Superior temporal gyrus (tissue), 1 donor: ENCODE data around the gene MRGPRG.
"Not testable (repeated sequence)": the region's sequence is repeated elsewhere in the genome, so short reads cannot be mapped to it uniquely, and the experiment has no call there.

Source experiments
- DNase-seq: peaks from one replicate; pipeline ENCODE4 v3.0.0-alpha.2; 2016; ENCODE audit errors: extremely low spot score

MRGPRG gene

DNA sequence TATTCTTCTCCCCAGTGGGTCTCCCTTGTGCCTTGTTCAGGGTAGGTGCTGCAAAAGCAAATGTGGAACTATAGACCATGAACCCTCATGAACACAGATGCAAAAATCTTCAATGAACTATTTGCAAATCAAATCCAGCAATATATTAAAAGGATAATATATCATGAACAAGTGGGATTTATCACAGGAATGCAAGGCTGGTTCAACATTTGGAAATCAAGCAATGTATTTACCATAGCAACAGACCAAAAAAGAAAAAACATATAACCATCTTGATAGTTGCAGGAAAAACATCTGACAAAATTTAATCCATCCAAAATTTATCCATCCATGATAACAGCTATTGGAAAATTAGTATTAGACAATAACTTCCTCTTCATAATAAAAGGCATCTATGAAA, 42.1 kb downstream of the MRGPRG start:
- DNase-seq, result no peak

DNA sequence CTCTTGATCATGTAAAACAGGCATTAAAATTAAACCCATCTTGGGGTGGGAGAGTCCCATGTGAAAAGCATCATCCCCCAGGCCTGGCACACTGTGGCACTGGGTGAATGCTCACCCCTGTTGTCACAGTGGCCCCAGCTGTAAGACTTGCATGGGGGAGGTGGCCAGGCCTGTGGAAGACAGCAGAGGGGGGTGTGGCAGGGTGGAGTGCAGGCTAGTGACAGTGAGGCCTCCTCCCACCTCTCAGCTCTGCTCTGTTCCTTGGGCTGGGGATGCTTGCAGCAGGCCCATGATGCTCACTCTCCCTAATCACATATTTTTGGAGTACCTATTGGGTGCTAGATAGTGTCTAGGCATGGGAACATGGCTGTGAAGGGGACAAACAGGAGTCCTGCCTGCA, 43.4 kb downstream of the MRGPRG start:
- no peak for DNase-seq

DNA sequence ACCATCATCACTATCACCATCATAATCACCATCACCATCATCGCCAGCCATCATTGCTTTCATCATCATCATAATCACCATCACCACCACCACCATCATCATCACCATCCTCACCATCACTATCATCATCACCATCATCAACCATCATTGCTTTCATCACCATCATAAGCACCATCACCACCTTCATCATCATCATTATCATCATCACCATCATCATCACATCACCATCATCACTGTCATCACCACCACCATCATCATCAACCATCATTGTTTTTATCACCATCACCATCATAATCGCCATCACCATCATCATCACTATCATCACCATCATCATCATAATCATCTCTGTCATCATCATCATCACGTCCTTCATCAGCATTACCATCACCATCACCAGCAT, 44.2 kb downstream of the MRGPRG start:
- DNase-seq, result no peak

DNA sequence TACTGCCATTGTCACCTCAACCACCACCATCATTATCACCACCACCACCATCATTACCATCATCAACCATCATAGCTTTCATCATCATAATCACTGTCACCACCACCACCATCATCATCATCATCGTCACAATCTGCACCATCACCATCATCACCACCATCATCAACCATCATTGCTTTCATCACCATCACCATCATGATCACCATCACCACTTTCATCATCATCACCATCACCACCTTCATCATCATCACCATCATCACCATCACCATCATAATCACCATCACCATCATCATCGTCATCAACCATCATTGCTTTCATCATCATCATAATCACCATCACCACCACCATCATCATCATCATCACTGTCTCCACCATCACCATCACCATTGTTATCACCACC, 44.8 kb downstream of the MRGPRG start:
- no peak for DNase-seq

DNA sequence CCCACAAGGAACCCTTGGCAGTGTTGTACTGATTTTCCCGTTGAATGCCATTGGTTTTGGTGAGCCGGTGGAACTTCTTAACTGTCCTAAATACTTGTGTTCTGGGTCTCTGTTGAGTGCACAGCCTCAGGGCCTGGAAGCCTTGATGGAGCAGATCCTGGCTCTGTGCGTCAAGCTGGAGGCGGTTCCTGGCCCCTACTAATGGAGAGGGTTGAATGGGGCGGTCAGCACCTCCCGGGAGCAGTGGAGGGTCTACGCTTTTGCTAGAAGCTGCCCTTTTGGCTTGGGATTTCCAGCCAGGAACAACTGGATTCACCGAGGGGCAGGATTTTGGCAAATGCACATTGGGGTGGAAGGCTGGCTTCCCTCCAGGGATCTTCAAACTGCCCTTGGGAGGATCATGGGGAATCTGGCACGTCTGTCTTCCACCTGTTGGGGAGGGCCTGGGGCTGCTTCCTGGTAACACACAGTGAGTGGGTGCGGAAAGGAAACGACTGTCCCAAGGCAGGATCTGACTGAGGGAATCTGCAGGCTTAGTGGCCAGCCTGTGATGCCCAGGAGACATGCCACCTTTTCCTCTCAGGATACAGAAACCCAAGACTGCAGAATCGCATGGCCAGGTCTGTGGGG, 46.6 kb downstream of the MRGPRG start:
- DNase-seq, result no peak

DNA sequence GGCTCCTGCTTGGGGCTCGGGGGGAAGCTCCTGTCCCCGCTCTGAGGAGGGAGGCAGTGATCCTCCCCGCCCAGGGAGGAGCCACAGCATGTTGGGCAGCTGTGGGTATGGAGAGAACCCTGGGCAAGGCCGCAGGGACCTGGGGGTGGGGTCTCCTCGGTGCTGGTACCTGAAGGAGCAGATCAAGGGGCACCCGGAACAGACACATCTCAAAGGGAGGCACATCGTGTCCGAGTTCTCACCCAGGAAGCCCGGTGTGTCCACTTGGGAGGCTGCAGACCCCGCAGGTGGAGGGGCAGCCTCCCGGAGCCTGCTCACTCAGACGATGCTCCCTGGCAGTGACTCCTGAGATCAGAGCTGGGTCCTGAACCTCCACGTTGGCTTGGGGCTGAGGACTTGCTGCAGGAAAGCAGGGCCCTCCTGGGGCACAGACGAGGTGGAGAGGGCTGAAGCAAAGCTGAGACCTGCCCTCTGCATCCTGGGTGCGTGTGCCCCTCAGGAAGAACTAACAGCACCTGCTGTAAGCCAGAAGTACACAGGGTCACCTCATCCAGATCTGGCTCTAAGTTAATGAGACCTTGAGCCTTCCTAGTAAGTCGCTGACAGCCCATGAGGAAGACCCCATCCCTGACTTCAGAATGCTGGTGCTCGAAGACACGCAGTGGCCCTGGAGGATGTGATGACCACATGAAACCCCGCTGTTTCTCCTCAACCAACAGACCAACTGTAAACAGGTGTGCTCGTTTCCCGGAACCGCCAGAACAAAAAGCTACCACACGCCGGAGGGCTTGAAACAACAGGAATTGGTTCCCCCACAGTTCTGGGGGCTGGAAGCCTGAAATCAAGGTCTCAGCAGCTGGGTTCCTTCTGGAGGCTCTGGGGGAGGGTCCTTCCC, 47.6 kb downstream of the MRGPRG start:
- DNase-seq, result no peak

DNA sequence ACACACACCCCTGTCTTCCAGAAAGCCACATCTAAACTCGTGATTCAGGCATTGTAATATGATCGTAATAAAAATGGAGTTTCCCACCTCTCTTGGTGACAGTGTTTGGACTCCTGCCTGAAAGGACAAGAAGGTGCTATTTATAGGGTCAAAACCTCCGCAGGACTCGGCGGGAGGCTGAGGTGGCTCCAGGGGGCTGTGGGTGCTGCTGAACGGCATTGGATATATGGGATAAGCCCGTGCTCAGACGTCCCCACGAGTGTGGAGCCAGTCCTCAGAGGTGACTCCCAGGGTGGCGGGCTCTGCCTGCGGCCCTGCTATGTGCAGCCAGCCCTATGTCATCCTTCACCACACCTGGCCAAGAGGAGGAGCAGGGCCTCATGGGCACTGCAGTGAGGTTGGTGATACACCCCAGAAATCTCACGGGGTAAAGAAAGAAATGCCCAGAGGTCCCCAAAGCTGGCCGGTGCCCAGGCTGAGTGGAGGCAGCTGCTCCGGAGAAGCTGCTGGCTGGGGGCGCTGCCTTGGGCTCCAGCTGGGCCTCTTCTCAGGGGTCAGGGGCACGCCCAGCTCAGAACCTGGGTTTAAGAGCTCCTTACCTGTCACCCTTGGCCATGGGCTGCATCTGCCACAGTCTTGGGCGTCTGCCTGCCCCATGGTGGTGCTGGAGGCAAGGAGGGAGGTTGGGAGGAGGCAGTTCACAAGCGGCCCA, 48.4 kb downstream of the MRGPRG start:
- no peak for DNase-seq

DNA sequence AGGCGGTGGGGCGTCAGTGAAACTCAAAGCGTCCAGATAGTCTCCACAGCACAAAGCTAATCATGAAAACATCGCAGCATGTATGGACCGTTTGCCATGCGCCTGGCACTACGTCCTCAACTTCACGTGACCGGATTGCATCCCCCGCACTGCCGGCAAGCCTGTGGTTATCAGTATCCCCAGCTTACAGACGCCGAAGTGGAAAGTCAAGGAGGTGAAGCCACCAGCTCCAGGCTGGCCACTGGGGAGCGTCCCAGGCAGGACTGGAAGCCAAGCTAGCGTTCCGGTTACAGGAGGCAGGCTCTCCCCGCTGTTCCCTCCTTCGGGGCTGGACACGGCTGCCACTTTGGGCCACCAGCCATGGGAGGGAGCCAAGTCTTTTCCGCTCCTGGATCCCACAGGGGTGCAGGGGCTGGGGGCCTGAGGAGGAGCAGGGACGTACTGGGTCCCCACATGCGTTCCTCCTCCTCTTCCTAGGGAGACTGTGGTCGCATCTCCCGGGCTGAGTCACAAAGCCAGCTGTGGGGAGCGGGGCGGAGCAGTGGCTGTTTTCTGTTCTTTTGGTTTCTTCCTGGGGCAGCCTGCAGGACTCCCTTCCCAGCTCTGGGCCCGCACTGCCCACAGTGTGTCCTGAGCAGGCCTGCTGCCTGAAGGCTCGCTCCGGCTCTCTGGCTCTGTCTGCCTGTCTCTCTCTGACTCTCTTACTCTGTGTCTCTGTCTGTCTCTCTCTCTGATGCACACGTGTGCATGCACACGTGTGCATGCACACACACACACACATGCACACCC, 49.2 kb downstream of the MRGPRG start:
- peak; percentile 34 for DNase-seq

DNA sequence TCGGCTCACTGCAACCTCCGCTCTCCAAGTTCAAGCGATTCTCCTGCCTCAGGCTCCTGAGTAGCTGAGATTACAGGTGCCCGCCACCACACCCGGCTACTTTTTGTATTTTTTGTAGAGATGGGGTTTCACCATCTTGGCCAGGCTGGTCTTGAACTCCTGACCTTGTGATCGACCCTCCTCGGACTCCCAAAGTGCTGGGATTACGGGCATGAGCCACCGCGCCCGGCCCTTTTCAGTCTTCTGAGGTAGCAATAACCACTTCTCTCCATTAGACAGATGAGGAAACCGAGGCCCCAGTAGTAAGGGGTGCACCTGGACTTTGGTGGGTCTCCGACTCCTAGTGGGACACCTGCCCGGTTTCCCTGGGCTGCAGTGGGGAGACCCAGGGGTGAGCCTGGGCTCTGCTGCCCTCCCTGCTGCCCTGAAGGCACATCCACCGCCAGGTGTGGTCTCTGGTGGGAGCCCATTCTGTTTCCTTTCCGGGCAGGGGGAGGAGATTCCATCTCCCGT, 49.8 kb downstream of the MRGPRG start:
- not testable (repeated sequence) for DNase-seq
